K562 (cell line): Measurements from ENCODE around the gene CHRM1. TPM values are rescaled to one million over a fixed set of nuclear protein-coding genes. Genes with fewer than 3 reads are reported as not detected.
A peak's percentile ranks its signal among the peaks of the same experiment; 100 is the strongest.

Experiments
- ATAC-seq: fragments of 200-7000 bp; cut with Tn5 transposase; 3 replicates; pipeline ENCODE4 v1.9.1; 2020; ENCODE audit warnings: moderate library complexity
- BruUV-seq: library from RNA; stranded (reverse); fragments of 400-500 nt; replicated peaks from 2 replicates; lab custom pipeline; 2021; lab: Mats Ljungman, UMichigan
- CTCF ChIA-PET: fragments of 300-600 bp; formaldehyde crosslinking; extraction: SDS; loops from one replicate; lab custom pipeline; 2021; ENCODE audit warnings: low intra/inter-chr PET ratio; lab: Yijun Ruan, JAX
- POLR2A ChIA-PET: fragments of 300-600, 350-650 bp; sonication (Branson Sonifier 250); formaldehyde crosslinking; extraction: SDS; loops from one replicate; lab custom pipeline; 2021; ENCODE audit warnings: antibody characterized with exemption, inconsistent platforms; lab: Yijun Ruan, JAX
- DNase-seq, 4 experiments: peaks; one replicate each; pipeline versions ENCODE4 v3.0.0 to v3.0.0-alpha.2; 2011 to 2018; ENCODE audit warnings: low spot score in 3 of 4, mixed read lengths in 3 of 4; ENCODE audit errors: extremely low read depth in 1 of 4
- FAIRE-seq: peaks from 2 replicates; lab custom pipeline; 2011; peaks lifted over from hg19 to GRCh38; lab: Jason Lieb, UNC
- H2AFZ ChIP-seq: 2 replicates; pipeline ENCODE4 v1.6.0; 2011; ENCODE audit warnings: low read depth, low read length, control low read depth, inconsistent platforms
- H3K27ac ChIP-seq: fragments of 200-600 bp; 3 replicates; pipeline ENCODE4 v1.8.0; 2011; ENCODE audit warnings: low read depth, mild to moderate bottlenecking, control low read depth, inconsistent platforms, low read length, moderate library complexity, mixed read lengths; ENCODE audit errors: extremely low read depth
- H3K27me3 ChIP-seq, 2 experiments: fragments of 300-600 bp in 1 of 2; 2 replicates in 1 of 2; 3 replicates in 1 of 2; pipeline versions ENCODE4 v1.6.0 to v1.8.0; 2011; ENCODE audit warnings: inconsistent platforms in 2 of 2, low read length in 2 of 2, mild to moderate bottlenecking in 1 of 2, mixed read lengths in 1 of 2, moderate library complexity in 1 of 2; ENCODE audit not compliant: control insufficient read depth in 2 of 2, insufficient read depth in 2 of 2
- H3K36me3 ChIP-seq: fragments of 300-600 bp; 3 replicates; pipeline ENCODE4 v1.8.0; 2011; ENCODE audit warnings: mild to moderate bottlenecking, low read length, inconsistent platforms; ENCODE audit not compliant: control insufficient read depth, insufficient read depth
- H3K4me1 ChIP-seq, 2 experiments: fragments of 200-600 bp in 1 of 2; replicated peaks in 1 of 2; 2 replicates in 1 of 2; 3 replicates in 1 of 2; pipeline versions ENCODE4 v1.5.1 to v1.8.0; 2011; ENCODE audit warnings: inconsistent platforms in 2 of 2, low read length in 2 of 2, mild to moderate bottlenecking in 1 of 2, mixed read lengths in 1 of 2, moderate library complexity in 1 of 2; ENCODE audit not compliant: control insufficient read depth in 2 of 2, insufficient read depth in 2 of 2
- H3K4me2 ChIP-seq: 2 replicates; pipeline ENCODE4 v1.6.1; 2011; ENCODE audit warnings: low read length, control low read depth, inconsistent platforms, mixed read lengths; ENCODE audit not compliant: insufficient read depth
- H3K4me3 ChIP-seq: fragments of 200-600 bp; sonication (generic), shearing (Covaris generic); 2 replicates; pipeline ENCODE4 v1.5.1; 2016; ENCODE audit warnings: control low read depth, inconsistent platforms
- H3K79me2 ChIP-seq: fragments of 200-600 bp; 3 replicates; pipeline ENCODE4 v1.8.0; 2011; ENCODE audit warnings: low read length, inconsistent platforms; ENCODE audit not compliant: control insufficient read depth, insufficient read depth
- H3K9ac ChIP-seq, 2 experiments: 2 replicates each; pipeline versions ENCODE4 v1.6.0 to v1.6.1; 2011; ENCODE audit warnings: low read depth in 2 of 2, low read length in 2 of 2, control low read depth in 1 of 2, inconsistent platforms in 1 of 2, mild to moderate bottlenecking in 1 of 2, mixed read lengths in 1 of 2; ENCODE audit not compliant: insufficient read depth in 1 of 2
- H3K9me1 ChIP-seq: one replicate; pipeline ENCODE4 v1.6.0; 2011; ENCODE audit warnings: inconsistent platforms, mild to moderate bottlenecking, low read length, moderate library complexity; ENCODE audit not compliant: control insufficient read depth, insufficient read depth
- H3K9me3 ChIP-seq: replicated peaks from 2 replicates; pipeline ENCODE4 v1.5.1; 2011; ENCODE audit warnings: low read depth, low read length, inconsistent platforms; ENCODE audit not compliant: control insufficient read depth, insufficient read depth
- H4K20me1 ChIP-seq: replicated peaks from 2 replicates; pipeline ENCODE4 v1.6.1; 2011; ENCODE audit warnings: low read length, inconsistent platforms, mixed read lengths; ENCODE audit not compliant: control insufficient read depth, insufficient read depth
- ARID1B ChIP-seq: fragments of 450-650 bp; IDR thresholded peaks from 2 replicates; pipeline ENCODE4 v1.6.1; 2016; ENCODE audit warnings: antibody characterized with exemption, mild to moderate bottlenecking, inconsistent platforms
- FOXA1 ChIP-seq: fragments of 450-650 bp; IDR thresholded peaks from 2 replicates; pipeline ENCODE4 v1.6.1; 2016; ENCODE audit warnings: mild to moderate bottlenecking, borderline replicate concordance
- FOXA3 ChIP-seq, 2 experiments: fragments of 450-650 bp in 1 of 2; sonication (generic) in 1 of 2; formaldehyde crosslinking; IDR thresholded peaks in 1 of 2; conservative IDR thresholded peaks in 1 of 2; 2 replicates each; pipeline versions ENCODE4 v1.4.0 to v1.8.0; 2020 to 2022; ENCODE audit warnings: mild to moderate bottlenecking in 2 of 2, missing genetic modification reagents in 1 of 2
- TEAD4 ChIP-seq, 2 experiments: sonication (generic) in 1 of 2; formaldehyde crosslinking in 1 of 2; IDR thresholded peaks; 2 replicates each; pipeline versions ENCODE4 v1.6.1 to v1.8.0; 2012 to 2022; ENCODE audit warnings: borderline replicate concordance in 1 of 2, inconsistent platforms in 1 of 2, low read length in 1 of 2, mild to moderate bottlenecking in 1 of 2, missing genetic modification reagents in 1 of 2
- USF1 ChIP-seq: sonication (generic); formaldehyde crosslinking; IDR thresholded peaks from 2 replicates; pipeline ENCODE4 v1.9.0; 2022; ENCODE audit warnings: mild to moderate bottlenecking, missing genetic modification reagents
- ZFP91 ChIP-seq: sonication (generic); formaldehyde crosslinking; IDR thresholded peaks from 2 replicates; pipeline ENCODE4 v1.8.0; 2022; ENCODE audit warnings: mild to moderate bottlenecking, missing genetic modification reagents
- WGBS: fragments of 100-300 bp; shearing (Covaris generic); methylation state at CpG from one replicate; pipeline ENCODE4 v1.1.6; 2016; ENCODE audit warnings: low coverage, mixed read lengths; ENCODE audit not compliant: insufficient coverage; ENCODE audit errors: missing lambda C conversion rate; 5-methylcytosine and 5-hydroxymethylcytosine counted together
- in situ Hi-C: fragments of 300-500 bp; cut with MboI; formaldehyde crosslinking; loops from 4 replicates; pipeline ENCODE4 v1.15.0; 2018; ENCODE audit warnings: inconsistent platforms, mixed read lengths
- intact Hi-C: fragments of 100-400 bp; cut with micrococcal nuclease; formaldehyde crosslinking; loops from 2 replicates; pipeline ENCODE4 v1.14.2; 2022
- polyA plus RNA-seq, 8 experiments: library from polyadenylated mRNA; depleted of rRNA in 4 of 8; stranded (reverse) in 5 of 8; unstranded in 3 of 8; fragments of >200 nt; fragmentation: Nextera tagmentation in 2 of 8; fragmentation: Illumina TruSeq in 1 of 8; extraction: Ambion mirVana in 2 of 8; extraction: Trizol in 1 of 8; gene quantifications; 2 replicates each; pipeline versions ENCODE4 v1.2.1 to v1.2.3, GENCODE V29; 2011 to 2014; ENCODE audit warnings: inconsistent platforms in 1 of 8, missing spikeins in 1 of 8
- total RNA-seq, 7 experiments: library from RNA; depleted of rRNA in 6 of 7; stranded (reverse); fragments of >200 nt in 6 of 7; fragmentation: Illumina TruSeq in 2 of 7; extraction: Trizol in 2 of 7; gene quantifications; 2 replicates each; pipeline versions ENCODE4 v1.2.1 to v1.2.3, GENCODE V29; 2011 to 2021; ENCODE audit warnings: low replicate concordance in 1 of 7

The CHRM1 gene
- total and polyA plus RNA-seq, 9 of the 15 experiments (the other 6 are each of a cell fraction or from before 2014, with no cell fraction given) = not detected

GRCh38 chr11:62875698-62876478 lies 45.3 kb downstream of the CHRM1 start (continued):
- TF ChIP-seq ZFP91 (CRISPR knock-in tag) (no peak), TEAD4 (IDR thresholded peaks at IDR 0.05; ENCODE audit: low read length) (0 out of 2 replicates have a peak, but pooled peaks have one; percentile 17), TEAD4 (CRISPR knock-in tag; IDR thresholded peaks at IDR 0.05; ENCODE audit: borderline replicate concordance) (no peak), ARID1B (0 out of 2 replicates have a peak, but pooled peaks have one; percentile 15)

- BruUV-seq = no TSS peak
- H3K4me2 ChIP-seq = no peak overlapping the region
- no peak overlapping the region for H3K27ac ChIP-seq
- WGBS = 91% methylated on average over 7 of the region's 7 CpGs
- intact Hi-C loops = no loop called here
- peaks cover 8% of the 10 kb centered on the region for H4K20me1 ChIP-seq
- FAIRE-seq (no peak), ATAC-seq (no peak), DNase-seq (no peak)
- POLR2A ChIA-PET = interaction anchor here (0.7 to 7.2 kb wide), 7 partner anchors 9 to 100 kb away, joined by 3 to 66 read pairs (median 9); no protein-coding TSS in a partner anchor
- no peak overlapping the region for H2AFZ ChIP-seq
- in situ Hi-C loops = loop anchor here (25.0 kb wide), 1 partner anchor 488 kb away; no protein-coding TSS in a partner anchor
- H3K79me2 ChIP-seq = peaks cover 75% of the 10 kb centered on the region
- no peaks in the 10 kb centered on the region for H3K9me1 ChIP-seq
- TF ChIP-seq FOXA3 (CRISPR knock-in tag; conservative IDR thresholded peaks at IDR 0.05 in 1 of 2, IDR thresholded peaks at IDR 0.05 in 1 of 2) = no peak
- no peak for TF ChIP-seq USF1 (CRISPR knock-in tag)
- TF ChIP-seq FOXA1 = no peak
- H3K27me3 ChIP-seq = no peaks in the 10 kb centered on the region
- CTCF ChIA-PET = no interaction called here
- peaks cover 89% of the 10 kb centered on the region for H3K36me3 ChIP-seq
- peak overlapping the region in 1 of 2 experiments; percentile 2; a peak in 1 of 4 replicates for H3K9ac ChIP-seq
- no peak overlapping the region for H3K4me3 ChIP-seq
- H3K9me3 ChIP-seq = no peaks in the 10 kb centered on the region
- H3K4me1 ChIP-seq = peaks cover 26% of the 10 kb centered on the region in 2 experiments
Observed at GRCh38 chr11:62874851-62875250, 46.3 kb downstream of the CHRM1 start.
